Stimulated activated CD8-positive, alpha-beta memory T cell treated with anti-CD3 and anti-CD28 coated beads, Interleukin-15, amount 100 ng/mL, for 1 hour (primary cell): ENCODE results near the gene HMGCLL1.

Experiments used
- DNase-seq: peaks from one replicate; pipeline ENCODE4 v3.0.0-alpha.2; 2020; ENCODE audit warnings: low read depth

Gene HMGCLL1

GRCh38 chr6:55443238-55444134, 135.5 kb downstream of the HMGCLL1 start:
- no peak for DNase-seq

- DNase-seq: no peak
These were observed 140.8 kb downstream of the HMGCLL1 start for GRCh38 chr6:55438203-55438602.

DNA sequence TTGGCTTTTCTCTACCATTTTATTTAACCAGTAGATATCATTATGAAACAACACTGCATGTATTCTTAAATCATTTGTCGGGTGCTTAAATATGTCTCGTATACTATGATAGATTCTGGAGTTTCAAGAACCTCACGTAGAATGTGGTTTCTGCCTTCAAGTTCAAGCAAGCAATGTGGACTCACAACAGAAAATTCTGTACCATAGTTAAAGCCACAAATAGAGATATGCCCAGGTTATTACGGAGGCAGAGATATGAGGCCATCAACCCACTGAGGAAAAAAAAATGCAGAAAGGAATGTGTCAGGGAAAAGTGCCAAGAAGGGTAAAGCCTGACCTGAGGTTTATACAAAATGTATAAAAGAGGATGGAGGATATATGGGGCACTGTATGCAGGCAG, 141.9 kb downstream of the HMGCLL1 start:
- DNase-seq: no peak

GRCh38 chr6:55433446-55434130, 145.4 kb downstream of the HMGCLL1 start:
- no peak for DNase-seq

DNA sequence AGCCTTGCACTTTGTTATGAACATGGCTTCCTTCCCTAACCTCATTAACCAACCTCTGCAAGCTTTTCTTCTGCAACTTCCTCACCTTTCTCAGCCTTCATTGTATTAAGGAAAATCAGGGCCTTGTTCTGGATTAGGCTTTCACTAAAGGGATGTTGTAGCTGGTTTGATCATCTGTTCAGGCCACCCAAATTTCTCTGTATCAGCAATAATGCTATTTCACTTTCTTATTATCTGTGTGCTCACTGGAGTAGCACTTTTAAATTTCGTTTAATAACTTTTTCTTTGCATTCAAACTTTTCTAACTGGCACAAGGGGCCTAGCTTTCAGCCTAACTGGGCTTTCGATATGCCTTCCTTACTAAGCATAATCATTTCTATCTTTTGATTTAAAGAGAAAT, 155.1 kb downstream of the HMGCLL1 start:
- no peak for DNase-seq

DNA sequence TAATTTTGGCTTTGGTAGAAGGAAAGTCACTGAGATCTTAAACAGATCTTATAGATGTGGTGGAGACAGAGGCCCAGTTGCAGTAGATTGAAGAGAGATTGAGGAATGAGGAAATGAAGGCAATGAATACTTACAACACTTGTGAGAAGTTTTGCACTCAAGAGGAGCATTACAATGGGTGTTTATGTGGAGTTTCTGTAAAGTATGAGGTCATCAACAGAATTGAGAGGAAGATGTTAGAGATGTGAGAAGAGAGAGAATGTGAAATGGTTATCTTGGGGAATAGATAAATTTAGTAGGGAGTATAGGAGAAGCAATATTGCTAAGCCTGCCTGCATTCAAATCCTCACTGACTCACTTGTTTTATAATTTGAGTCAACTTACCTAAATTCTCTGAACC, 168.3 kb downstream of the HMGCLL1 start:
- no peak for DNase-seq

GRCh38 chr6:55405474-55406235, 173.3 kb downstream of the HMGCLL1 start:
- DNase-seq: no peak

DNA sequence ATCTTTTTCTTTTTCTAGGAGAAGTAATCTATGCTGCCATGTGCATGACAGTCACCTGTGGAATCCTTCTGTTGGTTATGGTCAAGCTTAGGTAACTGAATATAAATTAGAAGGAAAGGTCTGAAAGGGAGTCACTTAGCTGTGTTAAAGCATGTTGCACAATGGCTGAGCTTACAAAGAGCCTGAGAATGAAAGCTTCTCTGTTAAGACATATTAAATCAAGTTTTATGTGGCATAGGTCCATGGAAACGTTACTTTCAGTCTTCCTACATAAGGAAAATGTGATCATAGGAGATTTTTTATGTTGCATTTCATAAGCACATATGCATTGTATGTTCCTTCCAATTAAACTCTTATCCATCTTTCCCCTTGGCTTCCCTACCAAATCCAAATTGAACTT, 179.6 kb downstream of the HMGCLL1 start:
- no peak for DNase-seq

DNA sequence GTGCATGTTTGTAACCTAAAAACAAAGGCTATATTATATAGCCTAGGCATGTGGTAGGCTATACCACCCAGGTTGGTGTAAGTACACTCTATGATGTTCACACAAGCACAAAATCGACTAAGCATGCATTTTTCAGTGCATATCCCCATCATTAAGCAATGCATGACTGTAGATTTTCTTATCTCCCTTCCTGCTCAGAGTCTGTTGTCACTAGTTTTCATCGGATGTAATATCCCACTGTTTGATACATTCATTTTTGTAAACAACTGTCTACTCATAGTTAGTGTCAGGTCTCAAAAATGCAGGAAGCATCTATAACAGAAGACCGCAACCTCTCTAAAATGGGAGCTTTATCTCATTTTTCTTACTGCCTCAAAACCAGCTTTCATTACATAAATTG, 181.0 kb downstream of the HMGCLL1 start:
- no peak for DNase-seq

- DNase-seq: no peak
These were observed 183.1 kb downstream of the HMGCLL1 start for GRCh38 chr6:55395871-55396270.

DNA sequence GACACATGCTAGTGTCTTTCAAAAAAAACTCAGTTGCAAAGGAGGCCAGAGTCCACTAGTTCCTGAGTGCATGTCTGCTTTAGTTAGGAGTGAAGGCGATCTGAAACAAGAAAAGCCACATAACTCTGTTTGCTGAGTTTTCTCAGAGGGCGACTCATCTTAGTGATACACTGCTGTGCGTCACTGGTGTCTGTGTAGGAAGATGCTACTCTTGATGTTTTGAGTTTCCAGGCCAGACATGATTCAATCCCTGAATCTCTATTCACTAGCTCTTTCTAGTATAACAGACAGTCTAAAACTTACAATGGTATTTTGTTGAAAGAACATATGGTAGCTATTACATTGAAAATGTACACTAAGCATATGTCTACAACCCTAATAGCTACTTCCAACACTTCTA, 190.8 kb downstream of the HMGCLL1 start:
- no peak for DNase-seq
